Endothelial cell of umbilical vein (primary cell): ENCODE measurements around the gene CDK6. TPM values are rescaled to one million over a fixed set of nuclear protein-coding genes. Genes with fewer than 3 reads are reported as not detected.

Source experiments
- BruUV-seq: library from RNA; stranded (reverse); fragments of 400-500 nt; replicated peaks from 2 replicates; lab custom pipeline; 2021; lab: Mats Ljungman, UMichigan
- CTCF ChIA-PET: fragments of 300-600, 350-600 bp; sonication (Branson Sonifier 250); formaldehyde crosslinking; loops from one replicate; lab custom pipeline; 2021; ENCODE audit warnings: antibody characterized with exemption, inconsistent platforms; lab: Charles Lee
- POLR2A ChIA-PET: fragments of 300-600, 350-600 bp; sonication (Branson Sonifier 250); formaldehyde crosslinking; loops from one replicate; lab custom pipeline; 2021; ENCODE audit warnings: antibody characterized with exemption, inconsistent platforms; lab: Charles Lee
- DNase-seq: peaks from one replicate; pipeline ENCODE4 v3.0.0-alpha.2; 2011; ENCODE audit warnings: low read depth, low spot score
- FAIRE-seq: peaks from 2 replicates; lab custom pipeline; 2011; peaks lifted over from hg19 to GRCh38; lab: Jason Lieb, UNC
- H2AFZ ChIP-seq: 2 replicates; pipeline ENCODE4 v1.6.0; 2012; ENCODE audit warnings: low read depth, low read length, control low read depth, inconsistent platforms
- H3K27ac ChIP-seq: 2 replicates; pipeline ENCODE4 v1.5.1; 2011; ENCODE audit warnings: low read depth, mild to moderate bottlenecking, control low read depth, low read length, moderate library complexity; ENCODE audit not compliant: insufficient read depth
- H3K27me3 ChIP-seq, 2 experiments: 2 replicates each; pipeline versions ENCODE4 v1.6.0 to v1.6.1; 2011; ENCODE audit warnings: low read length in 2 of 2, mixed read lengths in 1 of 2; ENCODE audit not compliant: control insufficient read depth in 2 of 2, insufficient read depth in 2 of 2
- H3K36me3 ChIP-seq, 2 experiments: 2 replicates in 1 of 2; 3 replicates in 1 of 2; pipeline ENCODE4 v1.5.1; 2011; ENCODE audit warnings: low read length in 2 of 2, mild to moderate bottlenecking in 1 of 2, moderate library complexity in 1 of 2; ENCODE audit not compliant: control insufficient read depth in 2 of 2, insufficient read depth in 2 of 2; ENCODE audit errors: extremely low read depth in 1 of 2
- H3K4me1 ChIP-seq: 3 replicates; pipeline ENCODE4 v1.5.1; 2011; ENCODE audit warnings: mild to moderate bottlenecking, low read length; ENCODE audit not compliant: control insufficient read depth, insufficient read depth; ENCODE audit errors: extremely low read depth
- H3K4me2 ChIP-seq: 2 replicates; pipeline ENCODE4 v1.6.1; 2011; ENCODE audit warnings: low read length, control low read depth, mixed read lengths; ENCODE audit not compliant: insufficient read depth
- H3K4me3 ChIP-seq, 3 experiments: fragments of 200-600 bp in 1 of 3; sonication (generic), shearing (Covaris generic) in 1 of 3; replicated peaks in 1 of 3; 2 replicates each; pipeline ENCODE4 v1.5.1; 2011 to 2016; ENCODE audit warnings: control low read depth in 3 of 3, low read length in 3 of 3, mild to moderate bottlenecking in 2 of 3, inconsistent platforms in 1 of 3, low read depth in 1 of 3, moderate library complexity in 1 of 3; ENCODE audit not compliant: insufficient read depth in 1 of 3
- H3K79me2 ChIP-seq: 2 replicates; pipeline ENCODE4 v1.6.0; 2012; ENCODE audit warnings: low read length, inconsistent platforms; ENCODE audit not compliant: control insufficient read depth, insufficient read depth
- H3K9ac ChIP-seq: replicated peaks from 2 replicates; pipeline ENCODE3; 2011; ENCODE audit warnings: low read length, control low read depth; ENCODE audit not compliant: insufficient read depth; ENCODE audit errors: extremely low read depth
- H3K9me1 ChIP-seq: replicated peaks from 3 replicates; pipeline ENCODE4 v1.6.0; 2011; ENCODE audit warnings: mild to moderate bottlenecking, low read length; ENCODE audit not compliant: control insufficient read depth, insufficient read depth; ENCODE audit errors: extremely low read depth
- H3K9me3 ChIP-seq: replicated peaks from 2 replicates; pipeline ENCODE4 v1.5.1; 2012; ENCODE audit warnings: low read length, inconsistent platforms; ENCODE audit not compliant: control insufficient read depth, insufficient read depth
- H4K20me1 ChIP-seq: replicated peaks from 2 replicates; pipeline ENCODE3; 2011; ENCODE audit warnings: mild to moderate bottlenecking, low read length; ENCODE audit not compliant: control insufficient read depth, insufficient read depth; ENCODE audit errors: extremely low read depth
- CTCF ChIP-seq, 2 donors: IDR thresholded peaks; 1 replicate in 1 of 2; 2 replicates in 1 of 2; pipeline ENCODE4 v1.5.1; 2011; ENCODE audit warnings: low read length in 2 of 2, mild to moderate bottlenecking in 2 of 2, moderate library complexity in 2 of 2, control low read depth in 1 of 2, inconsistent platforms in 1 of 2, low read depth in 1 of 2; ENCODE audit not compliant: insufficient read depth in 1 of 2; ENCODE audit errors: extremely low read depth in 1 of 2
- EZH2 ChIP-seq: IDR thresholded peaks from 2 replicates; pipeline ENCODE4 v1.6.1; 2012; ENCODE audit warnings: borderline replicate concordance, low read depth, mild to moderate bottlenecking, moderate library complexity, low read length, inconsistent platforms; ENCODE audit not compliant: severe bottlenecking
- FOS ChIP-seq: IDR thresholded peaks from 2 replicates; pipeline ENCODE4 v1.6.1; 2011; ENCODE audit warnings: mild to moderate bottlenecking, low read length, moderate library complexity, borderline replicate concordance; ENCODE audit not compliant: insufficient read depth
- GATA2 ChIP-seq: IDR thresholded peaks from 2 replicates; pipeline ENCODE4 v1.7.0; 2011; ENCODE audit warnings: low read depth, mild to moderate bottlenecking, moderate library complexity, mixed read lengths, low read length; ENCODE audit not compliant: insufficient read length, insufficient read depth
- JUN ChIP-seq: IDR thresholded peaks from 2 replicates; pipeline ENCODE4 v1.6.1; 2011; ENCODE audit warnings: borderline replicate concordance, low read depth; ENCODE audit not compliant: insufficient read length, insufficient read depth
- MAX ChIP-seq: IDR thresholded peaks from 2 replicates; pipeline ENCODE4 v1.6.1; 2011; ENCODE audit not compliant: insufficient read depth, insufficient read length
- MYC ChIP-seq: IDR thresholded peaks from one replicate; pipeline ENCODE4 v1.6.1; 2011; ENCODE audit warnings: mild to moderate bottlenecking, low read depth, low read length
- POLR2A ChIP-seq: IDR thresholded peaks from 2 replicates; pipeline ENCODE4 v1.6.1; 2012; ENCODE audit warnings: low read depth, mild to moderate bottlenecking, control low read depth, low read length
- POLR2AphosphoS5 ChIP-seq: IDR thresholded peaks from 2 replicates; pipeline ENCODE4 v1.6.1; 2012; ENCODE audit warnings: low read depth, mild to moderate bottlenecking, control low read depth, low read length, moderate library complexity; ENCODE audit not compliant: insufficient read depth
- dilution Hi-C: fragments of 300-500 bp; cut with MboI; formaldehyde crosslinking; loops from one replicate; pipeline ENCODE4 v1.15.0; 2019; ENCODE audit warnings: low sequenced_read_pairs; ENCODE audit not compliant: extremely low pct_ligation_motif_present
- intact Hi-C: fragments of 100-400 bp; cut with micrococcal nuclease; formaldehyde crosslinking; loops from one replicate; pipeline ENCODE4 v1.10.0; 2022
- polyA plus RNA-seq, 4 experiments: library from polyadenylated mRNA; depleted of rRNA in 3 of 4; stranded (reverse) in 3 of 4; unstranded in 1 of 4; fragments of >200 nt; gene quantifications; 2 replicates each; pipeline versions ENCODE4 v1.2.1 to v1.2.3, GENCODE V29; 2011 to 2012; ENCODE audit warnings: missing spikeins in 1 of 4
- total RNA-seq: library from RNA; stranded (reverse); gene quantifications from 2 replicates; pipeline ENCODE4 v1.2.3, GENCODE V29; 2021

Gene CDK6
- total and polyA plus RNA-seq, 2 donors (not counting 3 experiments of a cell fraction or from before 2014, with no cell fraction given): 6.0 to 28.2 TPM

GRCh38 chr7:92880212-92881090 lies 44.1 kb upstream of the CDK6 start:
- H3K4me3 ChIP-seq: no peak overlapping the region
- no peak overlapping the region for H3K4me2 ChIP-seq
- BruUV-seq: no TSS peak
- H3K79me2 ChIP-seq: no peaks in the 10 kb centered on the region
- TF ChIP-seq JUN (no peak), CTCF (IDR thresholded peaks at IDR 0.05; ENCODE audit: extremely low read depth in 1 of 2, insufficient read depth in 1 of 2, low read depth in 1 of 2, low read length in 2 of 2) (peak in 1 of 2 donors; percentile 16)
- H3K27ac ChIP-seq: no peak overlapping the region
- FAIRE-seq (peak; percentile 70), DNase-seq (peak; percentile 20)
- H3K36me3 ChIP-seq: no peaks in the 10 kb centered on the region
- H3K27me3 ChIP-seq: no peaks in the 10 kb centered on the region
- no peaks in the 10 kb centered on the region for H4K20me1 ChIP-seq
- dilution Hi-C loops (no loop called here), intact Hi-C loops (loop anchor here (1.0 to 10.0 kb wide), 4 partner anchors 175 to 344 kb away; partner anchors contain the start of gene HEPACAM2)
- no peak overlapping the region for H2AFZ ChIP-seq
- ChIA-PET CTCF (no interaction called here), POLR2A (no interaction called here)
- H3K9ac ChIP-seq: no peak overlapping the region
- H3K9me1 ChIP-seq: no peaks in the 10 kb centered on the region
- H3K9me3 ChIP-seq: no peaks in the 10 kb centered on the region
- no peaks in the 10 kb centered on the region for H3K4me1 ChIP-seq

GRCh38 chr7:92877367-92877766 lies 41.0 kb upstream of the CDK6 start:
- Histone ChIP-seq H2AFZ (no peak overlapping the region), H3K79me2 (no peaks in the 10 kb centered on the region), H4K20me1 (no peaks in the 10 kb centered on the region), H3K27ac (no peak overlapping the region), H3K4me3 (no peak overlapping the region), H3K36me3 (no peaks in the 10 kb centered on the region), H3K4me2 (no peak overlapping the region), H3K9ac (no peak overlapping the region), H3K9me3 (no peaks in the 10 kb centered on the region), H3K9me1 (no peaks in the 10 kb centered on the region), H3K27me3 (no peaks in the 10 kb centered on the region), H3K4me1 (peaks cover 18% of the 10 kb centered on the region)
- intact Hi-C loops (no loop called here), dilution Hi-C loops (no loop called here)
- BruUV-seq: no TSS peak
- FAIRE-seq: no peak
- no peak for DNase-seq
- ChIA-PET CTCF (interaction anchor here (1.5 kb wide), 1 partner anchor 163 kb away, joined by 3 read pairs; no protein-coding TSS in a partner anchor), POLR2A (no interaction called here)
- no peak for TF ChIP-seq POLR2AphosphoS5
- no peak for TF ChIP-seq CTCF (IDR thresholded peaks at IDR 0.05; ENCODE audit: extremely low read depth in 1 of 2, insufficient read depth in 1 of 2, low read depth in 1 of 2, low read length in 2 of 2)
- no peak for TF ChIP-seq EZH2
- no peak for TF ChIP-seq MYC
- TF ChIP-seq FOS: no peak
- TF ChIP-seq JUN: no peak
- TF ChIP-seq GATA2: no peak
- TF ChIP-seq POLR2A: no peak
- no peak for TF ChIP-seq MAX
